ENCODE measurements around the gene MUSTN1. TPM values are rescaled to one million over a fixed set of nuclear protein-coding genes. Genes with fewer than 3 reads are reported as not detected.

The MUSTN1 gene
- polyA plus RNA-seq, 6 donors from 2014 or later, result 0.76 TPM; not detected in 5

GRCh38 chr3:52789746-52790040, 45.1 kb downstream of the MUSTN1 start:
- no peak for DNase-seq
- no peak for ATAC-seq (ENCODE audit: low read depth in 2 of 2)
- no peaks in the 10 kb centered on the region for H3K36me3 Mint-ChIP-seq
- H3K9me3 Mint-ChIP-seq, result no peaks in the 10 kb centered on the region
- H3K27ac Mint-ChIP-seq, result peak overlapping the region in 1 of 6 donors; percentile 53
- no peaks in the 10 kb centered on the region for H3K27me3 Mint-ChIP-seq
- peaks cover 0 to 2% (median 0%) of the 10 kb centered on the region in 3 donors for H3K4me1 Mint-ChIP-seq
- no peak overlapping the region for H3K4me3 Mint-ChIP-seq

- peak overlapping the region in 1 of 6 donors; percentile 22 for H3K27ac Mint-ChIP-seq
- H3K27me3 Mint-ChIP-seq, result no peaks in the 10 kb centered on the region
- H3K4me3 Mint-ChIP-seq, result no peak overlapping the region
- ATAC-seq (ENCODE audit: low read depth in 2 of 2) (no peak), DNase-seq (no peak)
- peaks cover 0 to 2% (median 0%) of the 10 kb centered on the region in 3 donors for H3K4me1 Mint-ChIP-seq
- no peaks in the 10 kb centered on the region for H3K36me3 Mint-ChIP-seq
- H3K9me3 Mint-ChIP-seq, result no peaks in the 10 kb centered on the region
These were observed 45.7 kb downstream of the MUSTN1 start for GRCh38 chr3:52788890-52789745.

- Mint-ChIP-seq H3K27me3 (no peaks in the 10 kb centered on the region), H3K4me1 (no peaks in the 10 kb centered on the region), H3K36me3 (no peaks in the 10 kb centered on the region), H3K4me3 (peak overlapping the region in 1 of 8 donors; percentile 77), H3K27ac (peak overlapping the region in 2 of 6 donors; percentile 15 to 57), H3K9me3 (peaks cover 0 to 2% (median 0%) of the 10 kb centered on the region in 7 donors)
- DNase-seq (no peak), ATAC-seq (ENCODE audit: low read depth in 2 of 2) (no peak)
These were observed 46.9 kb downstream of the MUSTN1 start for GRCh38 chr3:52787672-52788625.

- no peaks in the 10 kb centered on the region for H3K27me3 Mint-ChIP-seq
- H3K9me3 Mint-ChIP-seq, result peaks cover 0 to 2% (median 0%) of the 10 kb centered on the region in 7 donors
- peak overlapping the region in 1 of 6 donors; percentile 62 for H3K27ac Mint-ChIP-seq
- no peak overlapping the region for H3K4me3 Mint-ChIP-seq
- H3K36me3 Mint-ChIP-seq, result no peaks in the 10 kb centered on the region
- no peak for DNase-seq
- no peaks in the 10 kb centered on the region for H3K4me1 Mint-ChIP-seq
- no peak for ATAC-seq (ENCODE audit: low read depth in 2 of 2)
These were observed 47.6 kb downstream of the MUSTN1 start for GRCh38 chr3:52787246-52787645.

GRCh38 chr3:52786330-52787215, 48.2 kb downstream of the MUSTN1 start:
- Mint-ChIP-seq H3K27me3 (no peaks in the 10 kb centered on the region), H3K4me1 (peaks cover 0 to under 1% (median 0%) of the 10 kb centered on the region in 3 donors), H3K36me3 (no peaks in the 10 kb centered on the region), H3K27ac (no peak overlapping the region), H3K9me3 (peaks cover 0 to 2% (median 0%) of the 10 kb centered on the region in 7 donors), H3K4me3 (no peak overlapping the region)
- ATAC-seq (ENCODE audit: low read depth in 2 of 2) (no peak), DNase-seq (no peak)

- peaks cover 0 to 2% (median 0%) of the 10 kb centered on the region in 7 donors for H3K9me3 Mint-ChIP-seq
- no peak for DNase-seq
These were observed 49.8 kb downstream of the MUSTN1 start for GRCh38 chr3:52784931-52785590.

GRCh38 chr3:52784021-52784621, 50.7 kb downstream of the MUSTN1 start:
- H3K4me1 Mint-ChIP-seq, result peaks cover 16 to 19% (median 18%) of the 10 kb centered on the region in 3 donors
- no peak for ATAC-seq (ENCODE audit: low read depth in 2 of 2)
- H3K27me3 Mint-ChIP-seq, result no peaks in the 10 kb centered on the region
- no peak for DNase-seq
- H3K4me3 Mint-ChIP-seq, result no peak overlapping the region
- peak overlapping the region in 1 of 6 donors; percentile 33 for H3K27ac Mint-ChIP-seq
- H3K9me3 Mint-ChIP-seq, result peaks cover 0 to 2% (median 0%) of the 10 kb centered on the region in 7 donors
- H3K36me3 Mint-ChIP-seq, result no peaks in the 10 kb centered on the region

More at GRCh38 chr3:52784931-52785590, 49.8 kb downstream of the MUSTN1 start:
- Mint-ChIP-seq H3K36me3 (no peaks in the 10 kb centered on the region), H3K27me3 (no peaks in the 10 kb centered on the region), H3K4me3 (no peak overlapping the region), H3K27ac (peak overlapping the region in 1 of 6 donors; percentile 39), H3K4me1 (peaks cover 7 to 10% (median 8%) of the 10 kb centered on the region in 3 donors)
- ATAC-seq (ENCODE audit: low read depth in 2 of 2), result no peak

GRCh38 chr3:52783211-52783555, 51.6 kb downstream of the MUSTN1 start:
- ATAC-seq (ENCODE audit: low read depth in 2 of 2) (no peak), DNase-seq (no peak)
- no peaks in the 10 kb centered on the region for H3K27me3 Mint-ChIP-seq
- H3K27ac Mint-ChIP-seq, result peak overlapping the region in 1 of 6 donors; percentile 86
- H3K4me3 Mint-ChIP-seq, result no peak overlapping the region
- peaks cover 16 to 26% (median 20%) of the 10 kb centered on the region in 3 donors for H3K4me1 Mint-ChIP-seq
- no peaks in the 10 kb centered on the region for H3K36me3 Mint-ChIP-seq
- peaks cover 0 to 2% (median 0%) of the 10 kb centered on the region in 7 donors for H3K9me3 Mint-ChIP-seq

Other genes starting within 250 kb of the MUSTN1 start
- 100 to 1,000 TPM in 3 of 6 donors, 10 to 100 TPM in 3; 88.7 to 133 (median 95.8) TPM for gene PBRM1, start 149.1 kb downstream of the MUSTN1 start, polyA plus RNA-seq (ENCODE audit: low read depth in 6 of 6)
- gene GNL3, start 149.0 kb downstream of the MUSTN1 start, polyA plus RNA-seq (ENCODE audit: low read depth in 6 of 6), result 10 to 100 TPM; 39.2 to 63.8 (median 58.2) TPM
- gene GLT8D1, start 129.2 kb downstream of the MUSTN1 start, polyA plus RNA-seq (ENCODE audit: low read depth in 6 of 6), result 10 to 100 TPM; 26.5 to 57.9 (median 41.4) TPM
- 100 to 1,000 TPM; 312 to 425 (median 327) TPM for gene SPCS1, start 128.9 kb downstream of the MUSTN1 start, polyA plus RNA-seq (ENCODE audit: low read depth in 6 of 6)
- 10 to 100 TPM in 4 of 6 donors, 1 to 10 TPM in 2; 8.9 to 24.8 (median 12.7) TPM for gene NEK4, start 64.1 kb downstream of the MUSTN1 start, polyA plus RNA-seq (ENCODE audit: low read depth in 6 of 6)
- 1 to 10 TPM in 2 of 6 donors, not detected in 4; 1.7 to 3.7 TPM for gene ITIH1, start 57.4 kb downstream of the MUSTN1 start, polyA plus RNA-seq (ENCODE audit: low read depth in 6 of 6)
- gene ITIH3, start 40.2 kb downstream of the MUSTN1 start, polyA plus RNA-seq (ENCODE audit: low read depth in 6 of 6), result not detected
- not detected for gene ITIH4, start 4.3 kb downstream of the MUSTN1 start, polyA plus RNA-seq (ENCODE audit: low read depth in 6 of 6)
- gene STIMATE, start 62.5 kb upstream of the MUSTN1 start, polyA plus RNA-seq (ENCODE audit: low read depth in 6 of 6), result 10 to 100 TPM in 1 of 6 donors, 1 to 10 TPM in 5; 3.6 to 10.2 (median 5.9) TPM
- 10 to 100 TPM in 5 of 6 donors, 1 to 10 TPM in 1; 2.2 to 22.5 (median 19.6) TPM for gene SFMBT1, start 211.1 kb upstream of the MUSTN1 start, polyA plus RNA-seq (ENCODE audit: low read depth in 6 of 6)

All from naive B cell (primary cell).